HG03575 (cell line): ENCODE data around the gene GSK3B.

Experiments used
- ATAC-seq: cut with Tn5 transposase; IDR thresholded peaks from one replicate; pipeline ENCODE4 v1.9.1; 2021; ENCODE audit not compliant: unreplicated experiment, insufficient number of reproducible peaks, low FRiP score; ENCODE audit errors: extremely low read depth

The GSK3B gene

GRCh38 chr3:120093911-120094775 lies at the start of gene GSK3B:
TSS of gene GSK3B (minus strand) at chr3:120094447. CDS start at chr3:120093434, 1,013 bp downstream.
- no peak for ATAC-seq

- ATAC-seq = no peak
Observed at GRCh38 chr3:120143676-120144075, 49.4 kb upstream of the GSK3B start.

GRCh38 chr3:120142236-120142635 lies 48.0 kb upstream of the GSK3B start:
- ATAC-seq = no peak

GRCh38 chr3:120140098-120140742 lies 46.0 kb upstream of the GSK3B start:
- ATAC-seq = no peak

GRCh38 chr3:120139140-120139539 lies 44.9 kb upstream of the GSK3B start:
- no peak for ATAC-seq

GRCh38 chr3:120137548-120137947 lies 43.3 kb upstream of the GSK3B start:
- ATAC-seq = no peak

- no peak for ATAC-seq
Observed at GRCh38 chr3:120130656-120131055, 36.4 kb upstream of the GSK3B start.

- ATAC-seq = no peak
Observed at GRCh38 chr3:120129718-120130513, 35.7 kb upstream of the GSK3B start.

GRCh38 chr3:120129051-120129450 lies 34.8 kb upstream of the GSK3B start:
- ATAC-seq = no peak

GRCh38 chr3:120125992-120126391 lies 31.7 kb upstream of the GSK3B start:
- no peak for ATAC-seq

- ATAC-seq = no peak
Observed at GRCh38 chr3:120119846-120120510, 25.7 kb upstream of the GSK3B start.

GRCh38 chr3:120114981-120115380 lies 20.7 kb upstream of the GSK3B start:
- no peak for ATAC-seq

GRCh38 chr3:120114376-120114775 lies 20.1 kb upstream of the GSK3B start:
- ATAC-seq = no peak

GRCh38 chr3:120113128-120114116 lies 19.2 kb upstream of the GSK3B start:
- no peak for ATAC-seq

- no peak for ATAC-seq
Observed at GRCh38 chr3:120111898-120112297, 17.7 kb upstream of the GSK3B start.

- no peak for ATAC-seq
Observed at GRCh38 chr3:120103276-120103675, 9.0 kb upstream of the GSK3B start.

- ATAC-seq = no peak
Observed at GRCh38 chr3:120102674-120103073, 8.4 kb upstream of the GSK3B start.

- no peak for ATAC-seq
Observed at GRCh38 chr3:120102232-120102631, 8.0 kb upstream of the GSK3B start.
